T47D (cell line): ENCODE measurements around the gene PRAF2.
A peak's percentile ranks its signal among the peaks of the same experiment; 100 is the strongest.

Experiments
- DNase-seq, 2 experiments: peaks; one replicate each; pipeline versions ENCODE4 v3.0.0 to v3.0.0-alpha.2; 2011 to 2012; ENCODE audit warnings: low read depth in 1 of 2, low spot score in 1 of 2
- JUND ChIP-seq: IDR thresholded peaks from 2 replicates; pipeline ENCODE4 v1.6.1; 2012; ENCODE audit warnings: low read depth
- in situ Hi-C: cut with HindIII; loops from 2 replicates; pipeline ENCODE4 v1.10.0; 2016; ENCODE audit warnings: low sequenced_read_pairs, low pct_unique_long_range_greater_than_20kb

Gene PRAF2

DNA sequence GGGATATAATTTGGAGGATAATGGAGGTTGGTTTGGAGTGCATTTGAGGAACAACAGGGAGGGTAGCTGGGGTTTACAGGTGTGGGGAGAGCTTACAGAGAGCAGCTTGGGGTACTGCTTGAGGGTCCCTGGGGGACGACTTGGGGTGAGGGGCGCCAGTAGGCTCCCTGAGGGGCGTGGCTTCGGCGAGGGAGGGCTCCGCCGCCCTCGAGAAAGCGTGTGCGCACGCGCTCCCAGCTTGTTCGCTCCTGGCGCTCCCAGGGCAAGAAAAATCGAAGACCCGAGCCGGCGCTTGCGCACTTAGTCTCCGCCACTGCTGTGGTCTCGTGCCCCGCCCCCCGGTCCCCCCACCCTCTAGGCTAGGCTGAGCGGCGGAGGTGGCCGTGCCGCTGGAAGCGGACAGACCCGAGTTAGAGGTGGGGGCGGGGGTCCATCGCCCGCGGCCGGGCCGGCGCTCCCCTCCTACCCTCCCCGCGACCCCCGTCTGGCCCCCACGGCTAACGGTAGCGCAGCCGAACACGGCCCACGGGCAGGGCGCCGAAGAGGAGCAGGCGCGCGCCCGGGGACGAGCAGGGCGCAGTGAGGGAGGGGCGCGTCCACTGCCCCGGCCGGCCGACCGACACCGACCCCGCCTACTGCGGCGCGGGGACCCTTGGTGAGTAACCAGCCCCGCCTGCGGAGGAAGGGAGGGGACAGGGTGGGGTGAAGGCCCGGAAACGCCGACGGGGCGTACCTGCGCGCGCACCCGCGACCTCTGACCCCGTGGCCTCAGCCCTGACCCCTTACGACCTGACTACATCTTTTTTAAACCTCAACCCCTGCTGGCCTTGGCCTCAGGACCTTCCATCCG is 20.4 kb downstream of the PRAF2 start:
- TF ChIP-seq JUND: no peak
- in situ Hi-C loops: no loop called here
- peak; percentile 49 to 64 for DNase-seq

GRCh38 chrX:49043987-49044281 is 29.9 kb downstream of the PRAF2 start:
- DNase-seq: no peak
- in situ Hi-C loops: no loop called here
- TF ChIP-seq JUND: no peak

DNA sequence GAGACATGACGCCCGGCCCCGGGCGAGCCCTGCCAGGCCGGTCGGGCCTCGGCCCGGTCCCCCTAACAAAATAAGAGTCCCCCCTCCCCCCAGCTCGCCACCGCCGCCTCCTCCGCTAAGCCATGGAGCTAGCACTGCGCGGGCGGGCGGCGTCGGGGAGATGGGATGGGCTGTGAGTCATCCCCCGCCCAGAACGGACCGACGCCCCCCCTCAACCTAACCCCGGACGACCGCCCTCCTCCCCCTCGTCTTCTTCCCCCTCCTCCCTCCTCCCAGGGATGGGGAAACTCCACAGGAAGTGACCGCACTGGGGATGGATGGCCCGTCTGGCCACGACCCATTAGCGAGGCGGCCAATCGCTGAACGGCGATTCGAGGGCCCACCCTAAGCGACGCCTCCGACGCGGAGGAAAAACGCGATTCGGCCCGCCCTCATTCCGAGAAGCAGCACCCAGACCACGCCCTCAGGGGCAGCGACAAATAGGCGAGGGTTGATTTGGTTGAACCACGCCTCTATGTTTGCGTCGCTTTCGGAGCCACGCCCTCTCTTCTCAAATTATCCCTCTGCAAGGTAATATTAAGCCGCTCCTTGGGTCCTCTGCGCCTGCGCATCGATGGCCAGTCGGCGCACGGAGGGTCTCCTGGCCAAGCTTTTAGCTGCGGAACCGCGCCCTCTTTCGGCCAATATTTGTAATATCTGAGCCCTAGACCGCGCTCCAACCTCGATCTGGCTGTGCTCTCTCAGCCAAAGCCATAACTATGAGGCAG is 30.4 kb downstream of the PRAF2 start, which contains the start of gene TFE3:
Gene TFE3, minus strand, starts transcription at position 138 of the 767 bp plus-strand sequence. Its CDS starts 131 bp downstream, at position 7.
- peak; percentile 87 to 99 for DNase-seq
- in situ Hi-C loops: no loop called here
- no peak for TF ChIP-seq JUND

GRCh38 chrX:49042581-49043219 is 31.1 kb downstream of the PRAF2 start:
- no peak for TF ChIP-seq JUND
- in situ Hi-C loops: no loop called here
- DNase-seq: no peak

DNA sequence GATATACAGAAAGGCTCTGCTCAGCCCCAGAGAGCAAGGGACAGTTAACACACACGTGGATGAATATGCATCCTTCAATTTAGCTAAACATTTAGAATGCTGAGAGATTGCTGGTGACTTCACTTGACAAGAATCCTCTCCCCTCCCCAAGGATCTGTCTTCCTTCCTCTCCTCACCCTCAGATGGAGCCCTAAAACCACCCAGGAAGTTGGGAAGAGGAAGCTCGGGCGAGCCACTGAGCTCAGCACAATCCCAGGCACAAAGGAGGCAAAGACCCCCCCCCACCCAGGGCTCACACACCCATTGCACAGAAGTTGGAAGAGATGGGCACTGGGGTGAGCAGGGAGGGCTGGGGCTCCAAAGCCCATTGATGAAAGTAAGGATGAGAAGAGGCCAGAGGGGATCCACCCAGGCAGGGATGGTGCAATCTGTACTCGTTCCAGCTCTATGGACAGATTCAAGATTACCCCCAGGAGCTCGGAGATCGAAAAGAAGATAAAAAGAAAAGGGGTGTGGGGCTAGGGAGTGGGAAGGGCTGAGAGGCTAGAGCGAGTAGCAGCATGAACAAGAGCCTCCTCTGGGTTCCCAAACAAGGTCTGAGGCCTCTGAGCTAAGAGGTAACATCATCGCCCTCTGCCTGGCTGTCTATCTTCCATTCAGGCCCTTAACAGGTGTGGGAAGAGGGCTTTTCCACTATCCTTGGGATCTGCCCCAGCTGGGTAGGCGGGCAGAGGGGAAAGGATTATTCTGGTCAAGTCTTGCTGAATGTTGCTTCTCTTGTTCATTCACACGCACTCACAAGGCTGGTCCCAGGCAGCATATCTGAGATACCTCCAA is 31.8 kb downstream of the PRAF2 start:
- TF ChIP-seq JUND: no peak
- peak in 1 of 2 experiments; percentile 37 for DNase-seq
- in situ Hi-C loops: no loop called here

- TF ChIP-seq JUND: no peak
- in situ Hi-C loops: no loop called here
- DNase-seq: no peak
These were observed 33.3 kb downstream of the PRAF2 start for GRCh38 chrX:49040376-49040955.

GRCh38 chrX:49039598-49040375 is 34.0 kb downstream of the PRAF2 start:
- in situ Hi-C loops: no loop called here
- DNase-seq: peak; percentile 37 to 92

DNA sequence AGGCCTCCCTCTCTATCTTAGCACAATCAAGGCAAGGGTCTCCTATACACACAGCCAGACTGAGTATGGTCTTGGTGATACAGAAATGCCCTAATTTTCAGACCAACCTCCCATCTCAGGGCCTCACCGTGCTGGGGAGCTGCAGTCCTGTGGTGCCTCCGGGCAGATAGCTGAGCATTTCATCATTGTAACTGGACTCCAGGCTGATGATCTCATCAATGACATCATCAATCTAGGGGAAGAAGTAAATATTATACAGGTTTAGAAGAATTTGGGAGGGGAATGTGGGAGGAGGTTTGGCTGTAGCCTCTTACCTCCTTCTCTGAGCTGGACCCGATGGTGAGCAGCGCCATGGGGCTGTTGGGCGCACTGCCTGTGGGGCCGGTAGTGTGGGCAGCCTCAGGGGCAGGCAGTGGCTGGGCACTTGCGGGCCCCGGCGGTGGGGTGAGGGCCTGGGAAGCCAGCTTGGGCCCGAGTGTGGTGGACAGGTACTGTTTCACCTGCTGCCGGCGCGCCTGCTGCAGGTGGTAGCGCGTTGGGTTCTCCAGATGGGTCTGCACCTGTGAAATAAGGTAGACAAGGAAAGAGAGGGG is 35.8 kb downstream of the PRAF2 start:
- TF ChIP-seq JUND: no peak
- in situ Hi-C loops: no loop called here
- DNase-seq: peak in 1 of 2 experiments; percentile 35

More at GRCh38 chrX:49039598-49040375, 34.0 kb downstream of the PRAF2 start:
- TF ChIP-seq JUND: no peak

DNA sequence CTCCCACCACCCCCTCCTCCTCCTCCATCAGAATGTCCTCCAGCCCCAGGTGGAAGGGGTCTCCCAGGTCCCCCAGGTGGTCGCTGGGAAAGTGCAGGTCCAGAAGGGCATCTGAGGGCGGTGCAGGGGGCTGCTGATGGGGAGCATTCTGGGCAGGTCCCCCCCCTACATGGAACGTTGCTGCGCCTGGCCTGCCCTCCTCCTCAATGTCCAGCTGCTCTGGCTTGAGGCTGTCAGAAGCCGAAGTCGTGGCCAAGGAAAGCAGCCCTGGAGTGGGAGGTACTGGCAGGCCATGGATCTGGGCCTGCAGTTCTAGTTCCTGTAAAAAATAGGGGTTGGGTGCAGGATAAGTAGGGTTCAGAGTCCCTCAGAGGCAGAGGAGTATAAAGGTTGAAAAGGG is 43.5 kb downstream of the PRAF2 start:
- in situ Hi-C loops: no loop called here
- TF ChIP-seq JUND: no peak
- DNase-seq: no peak

- TF ChIP-seq JUND: no peak
- DNase-seq: peak in 1 of 2 experiments; percentile 77
These were observed 43.9 kb downstream of the PRAF2 start for GRCh38 chrX:49029876-49030275.

More at GRCh38 chrX:49029876-49030275, 43.9 kb downstream of the PRAF2 start:
- in situ Hi-C loops: no loop called here
